Karpas-422 (cell line): ENCODE data around the gene ATP9A. TPM values are rescaled to one million over a fixed set of nuclear protein-coding genes. Genes with fewer than 3 reads are reported as not detected.
"Not testable (repeated sequence)": the region's sequence is repeated elsewhere in the genome, so short reads cannot be mapped to it uniquely, and the experiment has no call there.

Source experiments
- DNase-seq: peaks from one replicate; pipeline ENCODE4 v3.0.0-alpha.2; 2015
- H2AFZ ChIP-seq: fragments of 200-600 bp; sonication (generic); 2 replicates; pipeline ENCODE4 v1.6.1; 2014; ENCODE audit warnings: antibody characterized with exemption, low read length, mixed read lengths
- H3K27ac ChIP-seq: fragments of 200-600 bp; sonication (generic); 2 replicates; pipeline ENCODE4 v1.5.1; 2014; ENCODE audit warnings: mild to moderate bottlenecking, low read length, moderate library complexity
- H3K27me3 ChIP-seq: fragments of 200-600 bp; sonication (generic); 2 replicates; pipeline ENCODE4 v1.6.1; 2014; ENCODE audit warnings: low read length, mixed read lengths
- H3K36me3 ChIP-seq: fragments of 200-600 bp; sonication (generic); 2 replicates; pipeline ENCODE4 v1.6.1; 2014; ENCODE audit warnings: low read length, mixed read lengths; ENCODE audit not compliant: insufficient read depth
- H3K4me1 ChIP-seq: fragments of 200-600 bp; sonication (generic); 2 replicates; pipeline ENCODE4 v1.6.1; 2014; ENCODE audit warnings: mild to moderate bottlenecking, low read length, mixed read lengths
- H3K4me2 ChIP-seq: fragments of 200-600 bp; sonication (generic); 2 replicates; pipeline ENCODE4 v1.6.1; 2014; ENCODE audit warnings: low read length, low read depth, mild to moderate bottlenecking; ENCODE audit not compliant: poor library complexity, severe bottlenecking
- H3K4me3 ChIP-seq: fragments of 200-600 bp; sonication (generic); 2 replicates; pipeline ENCODE4 v1.5.1; 2014; ENCODE audit warnings: mild to moderate bottlenecking, antibody characterized with exemption, low read length, mixed read lengths
- H3K79me2 ChIP-seq: fragments of 200-600 bp; sonication (generic); 2 replicates; pipeline ENCODE4 v1.6.1; 2014; ENCODE audit warnings: mild to moderate bottlenecking, low read length, mixed read lengths
- H3K9ac ChIP-seq: fragments of 200-600 bp; sonication (generic); 2 replicates; pipeline ENCODE4 v1.6.0; 2014; ENCODE audit warnings: low read length
- H3K9me2 ChIP-seq: fragments of 200-600 bp; sonication (generic), shearing (Covaris generic); replicated peaks from 2 replicates; pipeline ENCODE4 v1.6.0; 2014; ENCODE audit warnings: mild to moderate bottlenecking, low read length, moderate library complexity; ENCODE audit not compliant: insufficient read depth
- H3K9me3 ChIP-seq: fragments of 300-700, 200-600 bp; sonication (generic); 2 replicates; pipeline ENCODE4 v1.6.1; 2014; ENCODE audit warnings: low read length, mixed read lengths
- H4K20me1 ChIP-seq: fragments of 200-600 bp; sonication (generic); 2 replicates; pipeline ENCODE4 v1.6.1; 2014; ENCODE audit warnings: mild to moderate bottlenecking, antibody characterized with exemption, low read length, low read depth; ENCODE audit not compliant: insufficient read depth
- total RNA-seq: library from RNA; depleted of rRNA; stranded (reverse); fragments of >200 nt; shearing (Covaris generic); gene quantifications from 2 replicates; pipeline ENCODE4 v1.2.3, GENCODE V29; 2014; ENCODE audit warnings: low replicate concordance

ATP9A gene
- total RNA-seq, 1 experiment from 2014 or later: 0.19 TPM

DNA sequence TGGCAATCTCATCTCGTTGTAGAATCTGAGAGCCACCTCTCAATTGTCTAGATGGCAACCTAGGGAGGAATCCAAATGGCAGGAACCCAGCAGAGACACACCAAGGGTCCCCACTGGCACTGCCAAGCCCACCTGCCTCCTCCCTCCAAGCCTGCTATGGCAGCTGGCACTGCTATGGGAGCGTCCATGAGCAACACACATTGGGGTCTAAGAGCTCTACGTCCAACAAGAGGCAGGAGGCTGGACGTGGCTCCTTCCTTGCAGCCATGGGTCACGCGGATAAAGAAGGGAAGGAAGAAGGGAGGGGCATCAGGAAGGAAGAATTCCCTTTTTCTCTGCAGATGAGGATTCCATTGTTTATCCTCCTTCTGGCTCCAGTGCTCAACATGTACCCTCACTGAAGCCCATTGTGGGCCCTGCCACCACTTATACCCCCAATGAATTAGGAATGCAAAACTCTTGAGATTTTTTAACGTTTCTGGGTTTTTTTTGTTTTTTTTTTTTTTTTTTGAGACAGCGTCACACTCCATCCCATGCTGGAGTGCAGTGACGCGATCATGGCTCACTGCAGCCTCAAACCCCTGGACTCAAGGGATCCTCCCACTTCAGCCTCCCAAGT is 17.3 kb downstream of the ATP9A start:
- Histone ChIP-seq H4K20me1 (no peaks in the 10 kb centered on the region), H2AFZ (no peak overlapping the region), H3K9me2 (no peaks in the 10 kb centered on the region), H3K27me3 (no peaks in the 10 kb centered on the region), H3K9me3 (no peaks in the 10 kb centered on the region), H3K79me2 (no peaks in the 10 kb centered on the region), H3K4me1 (no peaks in the 10 kb centered on the region), H3K36me3 (no peaks in the 10 kb centered on the region), H3K4me2 (no peak overlapping the region), H3K27ac (no peak overlapping the region), H3K4me3 (no peak overlapping the region), H3K9ac (no peak overlapping the region)
- no peak for DNase-seq

DNA sequence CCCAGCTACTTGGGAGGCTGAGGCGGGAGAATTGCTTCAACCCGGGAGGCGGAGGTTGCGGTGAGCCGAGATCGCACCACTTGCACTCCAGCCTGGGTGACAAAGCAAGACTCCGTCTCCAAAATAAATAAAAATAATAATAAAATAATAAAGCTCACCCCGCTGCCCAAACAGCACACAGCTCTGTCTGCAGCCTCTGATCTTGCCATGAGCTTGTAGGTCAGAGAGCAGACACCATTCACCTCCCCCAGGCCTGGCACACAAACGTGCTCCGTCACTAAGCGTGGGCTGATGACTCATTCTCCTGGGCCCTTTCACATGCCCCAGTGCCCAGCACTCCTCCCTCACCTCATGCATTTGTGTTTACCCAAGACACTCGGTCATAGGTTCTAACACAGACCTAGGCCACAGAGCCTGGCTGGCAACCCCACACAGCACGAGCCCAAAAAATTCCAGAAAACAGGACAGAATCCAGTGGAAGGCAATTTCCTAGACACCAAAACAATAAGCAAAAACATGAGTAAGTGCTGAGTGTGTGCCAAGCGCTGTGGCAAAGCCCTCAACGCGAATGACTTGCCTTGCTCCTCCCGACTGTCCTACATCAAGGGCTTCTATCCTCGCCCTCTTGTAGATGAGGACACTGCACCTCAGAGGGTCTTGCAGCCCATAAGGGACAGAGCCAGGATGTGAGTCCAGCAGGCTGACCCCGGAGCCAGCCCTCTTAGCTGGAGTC is 18.0 kb downstream of the ATP9A start:
- Histone ChIP-seq H3K9me2 (no peaks in the 10 kb centered on the region), H3K4me2 (no peak overlapping the region), H3K79me2 (no peaks in the 10 kb centered on the region), H3K27ac (no peak overlapping the region), H2AFZ (no peak overlapping the region), H3K9ac (no peak overlapping the region), H3K4me3 (no peak overlapping the region), H3K9me3 (no peaks in the 10 kb centered on the region), H3K27me3 (no peaks in the 10 kb centered on the region), H3K36me3 (no peaks in the 10 kb centered on the region), H3K4me1 (no peaks in the 10 kb centered on the region), H4K20me1 (no peaks in the 10 kb centered on the region)
- DNase-seq: no peak

DNA sequence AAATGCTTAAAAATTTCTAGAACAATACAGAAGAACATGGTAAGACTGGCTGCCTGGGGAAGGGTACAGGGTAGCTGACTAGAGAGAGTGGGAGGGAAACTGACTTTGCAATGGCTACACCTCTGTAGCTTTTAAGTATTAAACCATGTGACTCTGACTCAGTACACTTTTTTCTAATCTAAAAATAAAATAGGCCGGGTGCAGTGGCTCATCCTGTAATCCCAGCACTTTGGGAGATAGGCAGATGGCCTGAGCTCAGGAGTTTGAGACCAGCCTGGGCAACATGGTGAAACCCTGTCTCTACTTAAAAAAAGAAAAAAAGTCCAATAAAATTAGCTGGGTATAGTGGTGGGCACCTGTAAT is 18.5 kb downstream of the ATP9A start:
- no peaks in the 10 kb centered on the region for H3K27me3 ChIP-seq
- no peak for DNase-seq
- no peak overlapping the region for H3K9ac ChIP-seq
- H3K79me2 ChIP-seq: no peaks in the 10 kb centered on the region
- no peak overlapping the region for H2AFZ ChIP-seq
- H3K9me2 ChIP-seq: no peaks in the 10 kb centered on the region
- no peak overlapping the region for H3K4me2 ChIP-seq
- no peaks in the 10 kb centered on the region for H3K9me3 ChIP-seq
- H3K27ac ChIP-seq: no peak overlapping the region
- H3K4me3 ChIP-seq: no peak overlapping the region
- no peaks in the 10 kb centered on the region for H4K20me1 ChIP-seq
- no peaks in the 10 kb centered on the region for H3K36me3 ChIP-seq
- no peaks in the 10 kb centered on the region for H3K4me1 ChIP-seq

DNA sequence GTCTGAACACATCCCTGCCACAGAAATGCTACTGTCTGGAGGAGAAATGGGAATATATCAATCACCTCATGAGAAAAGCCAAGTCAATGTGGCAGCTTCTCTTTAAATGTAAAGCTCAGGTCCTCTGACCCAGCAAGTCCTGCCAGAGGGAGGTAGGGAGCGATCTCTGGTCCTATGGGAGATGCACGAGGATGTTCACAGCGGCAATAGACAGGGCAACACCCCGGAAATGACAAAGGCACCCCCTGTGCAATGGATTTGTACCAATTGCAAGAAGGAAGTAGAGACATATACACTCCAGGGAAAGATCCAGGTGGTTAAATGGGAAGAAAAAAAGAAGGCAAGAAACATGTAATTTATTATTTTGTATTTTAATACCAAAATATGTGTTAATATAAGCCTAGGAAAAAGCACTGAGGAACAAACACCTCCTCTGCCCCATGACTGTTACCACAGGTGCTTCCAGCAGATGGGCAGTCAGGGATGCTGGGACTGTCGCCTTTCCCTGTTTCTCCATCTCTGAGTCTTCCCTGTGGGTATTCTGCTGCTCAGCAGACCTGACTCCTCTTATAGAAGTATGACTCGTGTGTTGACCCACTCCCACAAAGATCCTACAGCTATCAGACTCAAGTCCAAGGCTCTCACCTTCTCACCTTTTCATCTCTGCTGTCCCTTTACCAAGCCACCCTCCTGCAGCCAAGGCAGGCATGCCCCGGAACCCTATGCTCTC is 20.8 kb downstream of the ATP9A start:
- Histone ChIP-seq H3K4me2 (no peak overlapping the region), H3K79me2 (no peaks in the 10 kb centered on the region), H4K20me1 (no peaks in the 10 kb centered on the region), H3K9me3 (no peaks in the 10 kb centered on the region), H3K27me3 (no peaks in the 10 kb centered on the region), H3K36me3 (no peaks in the 10 kb centered on the region), H3K9me2 (no peaks in the 10 kb centered on the region), H2AFZ (no peak overlapping the region), H3K4me3 (no peak overlapping the region), H3K9ac (no peak overlapping the region), H3K27ac (no peak overlapping the region), H3K4me1 (no peaks in the 10 kb centered on the region)
- DNase-seq: no peak

DNA sequence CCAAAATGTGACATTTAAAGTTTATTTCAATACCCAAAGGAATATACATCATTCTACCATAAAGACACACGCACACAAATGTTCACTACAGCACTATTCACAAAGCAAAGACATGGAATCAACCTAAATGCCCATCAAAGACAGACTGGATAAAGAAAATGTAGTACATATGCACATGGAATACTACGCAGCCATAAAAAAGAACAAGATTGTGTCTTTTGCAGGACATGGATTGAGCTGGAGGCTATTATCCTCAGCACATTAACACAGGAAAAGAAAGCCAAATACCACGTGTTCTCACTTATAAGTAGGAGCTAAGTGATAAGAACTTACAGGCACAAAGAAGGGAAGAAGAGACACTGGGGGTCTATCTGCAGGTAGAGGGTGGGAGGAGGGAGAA is 22.4 kb downstream of the ATP9A start:
- Histone ChIP-seq H3K27me3 (no peaks in the 10 kb centered on the region), H3K9ac (no peak overlapping the region), H3K4me2 (no peak overlapping the region), H3K4me1 (no peaks in the 10 kb centered on the region), H3K36me3 (no peaks in the 10 kb centered on the region), H2AFZ (no peak overlapping the region), H3K79me2 (no peaks in the 10 kb centered on the region), H3K9me3 (no peaks in the 10 kb centered on the region), H3K9me2 (no peaks in the 10 kb centered on the region), H3K27ac (no peak overlapping the region), H4K20me1 (no peaks in the 10 kb centered on the region), H3K4me3 (no peak overlapping the region)
- no peak for DNase-seq

DNA sequence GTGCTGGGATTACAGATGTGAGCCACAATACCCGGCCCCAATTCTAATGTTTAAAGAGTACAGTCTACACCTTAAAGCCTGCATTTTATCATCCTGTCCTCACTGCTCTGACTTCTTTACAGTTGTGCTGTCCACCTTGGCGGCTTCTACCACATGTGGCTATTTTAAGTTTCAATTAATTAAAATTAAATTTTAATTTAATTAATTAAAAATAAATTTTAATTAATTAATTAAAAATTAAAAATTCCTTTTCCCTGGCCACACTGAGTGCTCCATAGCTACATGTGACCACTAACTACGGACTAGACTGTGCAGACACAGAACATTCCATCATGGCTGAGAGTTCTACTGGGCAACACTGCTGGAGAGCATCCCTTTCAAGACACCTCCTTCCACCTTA is 27.4 kb downstream of the ATP9A start:
- Histone ChIP-seq H3K36me3 (no peaks in the 10 kb centered on the region), H3K9ac (no peak overlapping the region), H3K79me2 (no peaks in the 10 kb centered on the region), H2AFZ (no peak overlapping the region), H3K4me3 (no peak overlapping the region), H3K27me3 (no peaks in the 10 kb centered on the region), H3K9me2 (no peaks in the 10 kb centered on the region), H3K4me2 (no peak overlapping the region), H3K27ac (no peak overlapping the region), H4K20me1 (no peaks in the 10 kb centered on the region), H3K9me3 (no peaks in the 10 kb centered on the region), H3K4me1 (no peaks in the 10 kb centered on the region)
- DNase-seq: no peak

DNA sequence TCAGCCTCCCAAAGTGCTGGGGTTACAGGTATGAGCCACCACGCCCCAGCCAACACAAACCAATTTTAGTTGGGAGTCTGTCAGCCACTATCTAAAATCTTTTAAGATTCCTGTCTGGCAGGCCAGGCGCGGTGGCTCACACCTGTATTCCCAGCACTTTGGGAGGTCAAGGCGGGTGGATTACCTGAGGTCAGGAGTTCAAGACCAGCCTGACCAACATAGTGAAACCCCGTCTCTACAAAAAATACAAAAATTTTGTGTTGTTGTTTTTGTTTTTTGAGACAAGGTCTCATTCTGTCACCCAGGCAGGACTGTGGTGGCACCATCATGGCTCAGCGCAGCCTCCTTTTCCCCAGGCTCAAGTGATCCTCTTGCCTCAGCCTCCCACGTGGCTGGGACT is 27.9 kb downstream of the ATP9A start:
- not testable (repeated sequence) for H2AFZ ChIP-seq, H3K9me2 ChIP-seq, H4K20me1 ChIP-seq, H3K27me3 ChIP-seq, H3K9me3 ChIP-seq, H3K4me1 ChIP-seq, DNase-seq, H3K4me3 ChIP-seq, H3K9ac ChIP-seq, H3K79me2 ChIP-seq, H3K36me3 ChIP-seq, H3K27ac ChIP-seq, H3K4me2 ChIP-seq

DNA sequence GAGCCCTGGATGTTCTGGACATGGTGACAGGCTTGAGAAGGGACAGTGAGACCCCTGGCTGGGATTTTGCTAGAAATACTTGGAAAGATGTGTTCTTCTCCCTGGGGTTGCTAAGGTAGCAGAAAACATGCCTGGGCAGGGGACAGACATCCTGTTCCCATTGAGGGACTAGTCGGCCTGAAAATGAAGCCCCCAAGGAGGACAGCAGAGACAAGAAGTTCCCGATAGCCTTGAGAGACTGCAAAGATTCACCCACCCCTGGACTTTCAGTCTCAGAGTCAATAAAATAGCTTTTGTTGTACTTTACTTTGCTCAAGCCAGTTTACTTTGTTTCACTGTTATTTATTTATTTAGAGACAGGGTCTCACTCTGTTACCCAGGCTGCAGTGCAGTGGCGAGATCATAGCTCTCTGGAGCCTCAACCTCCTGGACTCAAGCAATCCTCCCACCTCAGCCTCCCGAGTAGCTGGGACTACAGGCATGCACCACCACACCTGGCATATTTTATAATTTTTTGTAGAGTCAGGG is 28.4 kb downstream of the ATP9A start:
- H3K9me3 ChIP-seq: no peaks in the 10 kb centered on the region
- H3K27me3 ChIP-seq: no peaks in the 10 kb centered on the region
- no peak overlapping the region for H3K4me2 ChIP-seq
- no peaks in the 10 kb centered on the region for H3K9me2 ChIP-seq
- H3K27ac ChIP-seq: no peak overlapping the region
- no peaks in the 10 kb centered on the region for H3K79me2 ChIP-seq
- H3K9ac ChIP-seq: no peak overlapping the region
- no peaks in the 10 kb centered on the region for H3K36me3 ChIP-seq
- no peak for DNase-seq
- no peaks in the 10 kb centered on the region for H4K20me1 ChIP-seq
- no peaks in the 10 kb centered on the region for H3K4me1 ChIP-seq
- no peak overlapping the region for H3K4me3 ChIP-seq
- H2AFZ ChIP-seq: no peak overlapping the region
